Keratinocyte (primary cell): ENCODE results near the gene MINDY4. TPM values are rescaled to one million over a fixed set of nuclear protein-coding genes. Genes with fewer than 3 reads are reported as not detected.

Experiments
- DNase-seq: peaks from one replicate; pipeline ENCODE4 v3.0.0-alpha.2; 2011; ENCODE audit warnings: low read depth, missing footprints, low spot score
- FAIRE-seq: peaks from 2 replicates; lab custom pipeline; 2011; peaks lifted over from hg19 to GRCh38; lab: Jason Lieb, UNC
- H2AFZ ChIP-seq: 2 replicates; pipeline ENCODE4 v1.6.0; 2012; ENCODE audit warnings: low read length, control low read depth, inconsistent platforms; ENCODE audit not compliant: control insufficient read depth
- H3K27ac ChIP-seq: 2 replicates; pipeline ENCODE4 v1.5.1; 2011; ENCODE audit warnings: low read length; ENCODE audit not compliant: control insufficient read depth, insufficient read depth
- H3K27me3 ChIP-seq: 3 replicates; pipeline ENCODE4 v1.6.0; 2011; ENCODE audit warnings: low read length; ENCODE audit not compliant: control insufficient read depth, insufficient read depth; ENCODE audit errors: extremely low read depth
- H3K36me3 ChIP-seq, 2 experiments: 2 replicates in 1 of 2; 3 replicates in 1 of 2; pipeline ENCODE4 v1.5.1; 2011; ENCODE audit warnings: low read length in 2 of 2, mild to moderate bottlenecking in 1 of 2; ENCODE audit not compliant: control insufficient read depth in 2 of 2, insufficient read depth in 2 of 2; ENCODE audit errors: extremely low read depth in 1 of 2
- H3K4me1 ChIP-seq: 3 replicates; pipeline ENCODE4 v1.5.1; 2011; ENCODE audit warnings: low read length; ENCODE audit not compliant: control insufficient read depth, insufficient read depth; ENCODE audit errors: extremely low read depth
- H3K4me2 ChIP-seq: 3 replicates; pipeline ENCODE4 v1.6.0; 2011; ENCODE audit warnings: low read depth, low read length; ENCODE audit not compliant: control insufficient read depth, insufficient read depth; ENCODE audit errors: extremely low read depth
- H3K4me3 ChIP-seq, 3 experiments: fragments of 200-600 bp in 1 of 3; sonication (generic) in 1 of 3; 2 replicates in 2 of 3; 3 replicates in 1 of 3; pipeline ENCODE4 v1.5.1; 2011 to 2016; ENCODE audit warnings: low read length in 3 of 3, mild to moderate bottlenecking in 3 of 3, control low read depth in 2 of 3, inconsistent platforms in 1 of 3, low read depth in 1 of 3, mixed read lengths in 1 of 3, mixed run types in 1 of 3, moderate library complexity in 1 of 3; ENCODE audit not compliant: control insufficient read depth in 2 of 3, insufficient read depth in 2 of 3; ENCODE audit errors: extremely low read depth in 1 of 3
- H3K79me2 ChIP-seq: 2 replicates; pipeline ENCODE4 v1.6.0; 2012; ENCODE audit warnings: low read length; ENCODE audit not compliant: control insufficient read depth, insufficient read depth
- H3K9ac ChIP-seq: 3 replicates; pipeline ENCODE4 v1.6.0; 2011; ENCODE audit warnings: low read length; ENCODE audit not compliant: control insufficient read depth, insufficient read depth; ENCODE audit errors: extremely low read depth
- H3K9me1 ChIP-seq: 3 replicates; pipeline ENCODE4 v1.6.0; 2011; ENCODE audit warnings: low read length; ENCODE audit not compliant: control insufficient read depth, insufficient read depth; ENCODE audit errors: extremely low read depth
- H3K9me3 ChIP-seq: 2 replicates; pipeline ENCODE4 v1.5.1; 2012; ENCODE audit warnings: low read depth, low read length; ENCODE audit not compliant: control insufficient read depth
- H4K20me1 ChIP-seq: 3 replicates; pipeline ENCODE4 v1.6.0; 2011; ENCODE audit warnings: low read length; ENCODE audit not compliant: control insufficient read depth, insufficient read depth; ENCODE audit errors: extremely low read depth
- CTCF ChIP-seq, 3 experiments: IDR thresholded peaks in 1 of 3; conservative IDR thresholded peaks in 1 of 3; optimal IDR thresholded peaks in 1 of 3; 2 replicates in 2 of 3; 3 replicates in 1 of 3; pipeline versions ENCODE3 to v1.5.1; 2011; ENCODE audit warnings: low read length in 3 of 3, mild to moderate bottlenecking in 3 of 3, moderate library complexity in 2 of 3, control low read depth in 1 of 3, inconsistent platforms in 1 of 3; ENCODE audit not compliant: insufficient read depth in 2 of 3; ENCODE audit errors: extremely low read depth in 1 of 3
- EZH2 ChIP-seq: IDR thresholded peaks from one replicate; pipeline ENCODE4 v1.6.1; 2012; ENCODE audit warnings: inconsistent platforms, mild to moderate bottlenecking, low read length, moderate library complexity
- dilution Hi-C: fragments of 300-500 bp; cut with MboI; formaldehyde crosslinking; loops from one replicate; pipeline ENCODE4 v1.7.0; 2020; ENCODE audit warnings: low sequenced_read_pairs; ENCODE audit not compliant: extremely low pct_ligation_motif_present
- polyA plus RNA-seq, 5 experiments: library from polyadenylated mRNA; depleted of rRNA in 3 of 5; stranded (reverse) in 3 of 5; stranded (forward) in 1 of 5; unstranded in 1 of 5; fragments of >200 nt; gene quantifications; 1 replicate in 1 of 5; 2 replicates in 3 of 5; 3 replicates in 1 of 5; pipeline versions ENCODE4 v1.2.1 to v1.2.3, GENCODE V29; 2011 to 2012; ENCODE audit warnings: missing spikeins in 2 of 5, low read depth in 1 of 5, low replicate concordance in 1 of 5

MINDY4 gene
- polyA plus RNA-seq, 1 donor (not counting 4 experiments of a cell fraction or from before 2014, with no cell fraction given) = 1.5 TPM

GRCh38 chr7:30751696-30752273 lies 19.4 kb upstream of the MINDY4 start, which contains the start of gene INMT:
Gene INMT (plus strand): TSS chr7:30752135. CDS start chr7:30752151, 16 bp downstream.
- no peak within 1 kb of the TSS for H3K4me2 ChIP-seq
- no peak within 1 kb of the TSS for H3K4me3 ChIP-seq
- no peaks in the 10 kb centered on the region for H3K27me3 ChIP-seq
- no peaks in the 10 kb centered on the region for H4K20me1 ChIP-seq
- no peak within 1 kb of the TSS for H3K9ac ChIP-seq
- H3K79me2 ChIP-seq = no peaks in the 10 kb centered on the region
- H3K27ac ChIP-seq = no peak within 1 kb of the TSS
- FAIRE-seq = no peak
- TF ChIP-seq EZH2 (no peak), CTCF (optimal IDR thresholded peaks at IDR 0.05 in 1 of 3, IDR thresholded peaks at IDR 0.05 in 1 of 3, conservative IDR thresholded peaks at IDR 0.05 in 1 of 3; ENCODE audit: extremely low read depth in 1 of 3, insufficient read depth in 2 of 3, low read length in 3 of 3) (no peak)
- no peaks in the 10 kb centered on the region for H3K9me3 ChIP-seq
- no peaks in the 10 kb centered on the region for H3K9me1 ChIP-seq
- H2AFZ ChIP-seq = no peak within 1 kb of the TSS
- no peak for DNase-seq
- dilution Hi-C loops = no loop called here
- no peaks in the 10 kb centered on the region for H3K4me1 ChIP-seq
- no peaks in the 10 kb centered on the region for H3K36me3 ChIP-seq

GRCh38 chr7:30752484-30752883 lies 18.7 kb upstream of the MINDY4 start:
- Histone ChIP-seq H3K9ac (no peak overlapping the region), H3K27me3 (no peaks in the 10 kb centered on the region), H3K4me2 (no peak overlapping the region), H3K9me1 (no peaks in the 10 kb centered on the region), H3K27ac (no peak overlapping the region), H2AFZ (no peak overlapping the region), H3K36me3 (no peaks in the 10 kb centered on the region), H4K20me1 (no peaks in the 10 kb centered on the region), H3K9me3 (no peaks in the 10 kb centered on the region), H3K4me1 (no peaks in the 10 kb centered on the region), H3K4me3 (no peak overlapping the region), H3K79me2 (no peaks in the 10 kb centered on the region)
- no peak for DNase-seq
- TF ChIP-seq EZH2 (no peak), CTCF (optimal IDR thresholded peaks at IDR 0.05 in 1 of 3, IDR thresholded peaks at IDR 0.05 in 1 of 3, conservative IDR thresholded peaks at IDR 0.05 in 1 of 3; ENCODE audit: extremely low read depth in 1 of 3, insufficient read depth in 2 of 3, low read length in 3 of 3) (no peak)
- dilution Hi-C loops = no loop called here
- no peak for FAIRE-seq
